HUES6 (cell line): Measurements from ENCODE around the gene GLI3.

Experiments
- H3K27ac ChIP-seq: 2 replicates; pipeline ENCODE4 v1.7.0; 2013; ENCODE audit warnings: low read depth, mild to moderate bottlenecking, low read length, inconsistent platforms
- H3K27me3 ChIP-seq: 2 replicates; pipeline ENCODE4 v1.6.1; 2013; ENCODE audit warnings: low read length; ENCODE audit not compliant: control insufficient read depth, insufficient read depth
- H3K36me3 ChIP-seq: 2 replicates; pipeline ENCODE4 v1.6.1; 2013; ENCODE audit warnings: low read length; ENCODE audit not compliant: control insufficient read depth, insufficient read depth
- H3K4me1 ChIP-seq: 2 replicates; pipeline ENCODE4 v1.6.1; 2013; ENCODE audit warnings: low read length; ENCODE audit not compliant: control insufficient read depth, insufficient read depth
- H3K4me3 ChIP-seq: 2 replicates; pipeline ENCODE4 v1.5.1; 2013; ENCODE audit warnings: low read depth, low read length
- H3K9ac ChIP-seq: one replicate; pipeline ENCODE4 v1.6.1; 2013; ENCODE audit warnings: mild to moderate bottlenecking, low read length
- H3K9me3 ChIP-seq: 2 replicates; pipeline ENCODE4 v1.6.1; 2013; ENCODE audit warnings: low read depth, low read length; ENCODE audit not compliant: control insufficient read depth, insufficient read depth

Gene GLI3

GRCh38 chr7:42194238-42194637 lies 42.8 kb downstream of the GLI3 start:
- H3K4me1 ChIP-seq, result peaks cover 22% of the 10 kb centered on the region
- H3K4me3 ChIP-seq, result no peak overlapping the region
- H3K27ac ChIP-seq, result no peak overlapping the region
- H3K27me3 ChIP-seq, result 0 out of 2 replicates have a peak, but pooled peaks cover 3% of the 10 kb centered on the region
- no peak overlapping the region for H3K9ac ChIP-seq
- no peaks in the 10 kb centered on the region for H3K9me3 ChIP-seq
- H3K36me3 ChIP-seq, result no peaks in the 10 kb centered on the region

- Histone ChIP-seq H3K9me3 (no peaks in the 10 kb centered on the region), H3K27me3 (0 out of 2 replicates have a peak, but pooled peaks cover 3% of the 10 kb centered on the region), H3K27ac (no peak overlapping the region)
Measured at GRCh38 chr7:42193471-42194129, 43.4 kb downstream of the GLI3 start.

GRCh38 chr7:42192851-42193461 lies 44.1 kb downstream of the GLI3 start:
- Histone ChIP-seq H3K9me3 (no peaks in the 10 kb centered on the region), H3K9ac (no peak overlapping the region), H3K27ac (no peak overlapping the region), H3K4me3 (no peak overlapping the region), H3K27me3 (0 out of 2 replicates have a peak, but pooled peaks cover 3% of the 10 kb centered on the region), H3K36me3 (no peaks in the 10 kb centered on the region), H3K4me1 (peaks cover 22% of the 10 kb centered on the region)

More at GRCh38 chr7:42193471-42194129, 43.4 kb downstream of the GLI3 start:
- Histone ChIP-seq H3K36me3 (no peaks in the 10 kb centered on the region), H3K4me1 (peaks cover 22% of the 10 kb centered on the region), H3K4me3 (no peak overlapping the region), H3K9ac (no peak overlapping the region)

GRCh38 chr7:42192066-42192465 lies 44.9 kb downstream of the GLI3 start:
- 0 out of 2 replicates have a peak, but pooled peaks cover 3% of the 10 kb centered on the region for H3K27me3 ChIP-seq
- no peak overlapping the region for H3K9ac ChIP-seq
- H3K4me1 ChIP-seq, result peaks cover 18% of the 10 kb centered on the region
- no peak overlapping the region for H3K4me3 ChIP-seq
- H3K36me3 ChIP-seq, result no peaks in the 10 kb centered on the region
- H3K27ac ChIP-seq, result no peak overlapping the region
- no peaks in the 10 kb centered on the region for H3K9me3 ChIP-seq

- Histone ChIP-seq H3K27me3 (no peaks in the 10 kb centered on the region), H3K27ac (no peak overlapping the region), H3K9ac (no peak overlapping the region), H3K36me3 (no peaks in the 10 kb centered on the region), H3K4me1 (peaks cover 18% of the 10 kb centered on the region), H3K4me3 (no peak overlapping the region), H3K9me3 (no peaks in the 10 kb centered on the region)
Measured at GRCh38 chr7:42189535-42189934, 47.5 kb downstream of the GLI3 start.

- no peaks in the 10 kb centered on the region for H3K36me3 ChIP-seq
- no peaks in the 10 kb centered on the region for H3K27me3 ChIP-seq
- no peak overlapping the region for H3K9ac ChIP-seq
- H3K9me3 ChIP-seq, result no peaks in the 10 kb centered on the region
- H3K27ac ChIP-seq, result no peak overlapping the region
- H3K4me1 ChIP-seq, result no peaks in the 10 kb centered on the region
- H3K4me3 ChIP-seq, result no peak overlapping the region
Measured at GRCh38 chr7:42186151-42186550, 50.9 kb downstream of the GLI3 start.

- H3K36me3 ChIP-seq, result no peaks in the 10 kb centered on the region
Measured at GRCh38 chr7:42185726-42186125, 51.3 kb downstream of the GLI3 start.

GRCh38 chr7:42183547-42183946 lies 53.5 kb downstream of the GLI3 start:
- Histone ChIP-seq H3K9me3 (no peaks in the 10 kb centered on the region), H3K4me3 (no peak overlapping the region), H3K4me1 (no peaks in the 10 kb centered on the region), H3K36me3 (peaks cover 11% of the 10 kb centered on the region; the same call in 1 of the 2 replicates), H3K27me3 (no peaks in the 10 kb centered on the region), H3K9ac (no peak overlapping the region), H3K27ac (no peak overlapping the region)

More at GRCh38 chr7:42185726-42186125, 51.3 kb downstream of the GLI3 start:
- Histone ChIP-seq H3K27me3 (no peaks in the 10 kb centered on the region), H3K9ac (no peak overlapping the region), H3K27ac (no peak overlapping the region), H3K4me1 (no peaks in the 10 kb centered on the region), H3K4me3 (no peak overlapping the region), H3K9me3 (no peaks in the 10 kb centered on the region)

GRCh38 chr7:42181566-42181965 lies 55.4 kb downstream of the GLI3 start:
- Histone ChIP-seq H3K4me3 (no peak overlapping the region), H3K9ac (no peak overlapping the region), H3K4me1 (no peaks in the 10 kb centered on the region), H3K27me3 (no peaks in the 10 kb centered on the region), H3K27ac (no peak overlapping the region), H3K36me3 (peaks cover 11% of the 10 kb centered on the region; the same call in 1 of the 2 replicates), H3K9me3 (no peaks in the 10 kb centered on the region)

GRCh38 chr7:42180806-42181205 lies 56.2 kb downstream of the GLI3 start:
- H3K9ac ChIP-seq, result no peak overlapping the region
- no peaks in the 10 kb centered on the region for H3K4me1 ChIP-seq
- no peak overlapping the region for H3K4me3 ChIP-seq
- H3K9me3 ChIP-seq, result no peaks in the 10 kb centered on the region
- H3K27ac ChIP-seq, result no peak overlapping the region
- no peaks in the 10 kb centered on the region for H3K27me3 ChIP-seq
- H3K36me3 ChIP-seq, result peaks cover 11% of the 10 kb centered on the region; the same call in 1 of the 2 replicates

- H3K4me1 ChIP-seq, result no peaks in the 10 kb centered on the region
- H3K9ac ChIP-seq, result no peak overlapping the region
- peaks cover 11% of the 10 kb centered on the region; the same call in 1 of the 2 replicates for H3K36me3 ChIP-seq
- H3K27ac ChIP-seq, result no peak overlapping the region
- H3K27me3 ChIP-seq, result no peaks in the 10 kb centered on the region
- H3K4me3 ChIP-seq, result no peak overlapping the region
- H3K9me3 ChIP-seq, result no peaks in the 10 kb centered on the region
Measured at GRCh38 chr7:42176724-42177101, 60.3 kb downstream of the GLI3 start.
